Bronchial epithelial cell (primary cell): ENCODE results near the gene ACOT7. TPM values are rescaled to one million over a fixed set of nuclear protein-coding genes. Genes with fewer than 3 reads are reported as not detected.

Experiments
- DNase-seq: peaks from one replicate; pipeline ENCODE4 v3.0.0-alpha.2; 2010; ENCODE audit warnings: low read depth
- FAIRE-seq: peaks from 2 replicates; lab custom pipeline; 2011; peaks lifted over from hg19 to GRCh38; lab: Jason Lieb, UNC
- H3K27me3 ChIP-seq: 2 replicates; pipeline ENCODE4 v1.5.1; 2011; ENCODE audit warnings: low read length; ENCODE audit not compliant: control insufficient read depth, insufficient read depth
- H3K36me3 ChIP-seq: 2 replicates; pipeline ENCODE4 v1.5.1; 2011; ENCODE audit warnings: low read length; ENCODE audit not compliant: control insufficient read depth, insufficient read depth
- H3K4me3 ChIP-seq: 2 replicates; pipeline ENCODE4 v1.5.1; 2011; ENCODE audit warnings: mild to moderate bottlenecking, low read depth, low read length, control low read depth
- total RNA-seq: library from RNA; depleted of rRNA; stranded (reverse); fragments of >200 nt; gene quantifications from 2 replicates; pipeline ENCODE4 v1.2.1, GENCODE V29; 2014
- TF ChIP-seq, protein P1 (sequence below): IDR thresholded peaks from 2 replicates; pipeline ENCODE4 v1.5.1; 2011; ENCODE audit warnings: mild to moderate bottlenecking, moderate library complexity, low read length, control low read depth, inconsistent platforms; ENCODE audit not compliant: insufficient read depth, severe bottlenecking

ACOT7 gene
- total RNA-seq, 1 donor from 2014 or later, result 89.8 TPM

DNA sequence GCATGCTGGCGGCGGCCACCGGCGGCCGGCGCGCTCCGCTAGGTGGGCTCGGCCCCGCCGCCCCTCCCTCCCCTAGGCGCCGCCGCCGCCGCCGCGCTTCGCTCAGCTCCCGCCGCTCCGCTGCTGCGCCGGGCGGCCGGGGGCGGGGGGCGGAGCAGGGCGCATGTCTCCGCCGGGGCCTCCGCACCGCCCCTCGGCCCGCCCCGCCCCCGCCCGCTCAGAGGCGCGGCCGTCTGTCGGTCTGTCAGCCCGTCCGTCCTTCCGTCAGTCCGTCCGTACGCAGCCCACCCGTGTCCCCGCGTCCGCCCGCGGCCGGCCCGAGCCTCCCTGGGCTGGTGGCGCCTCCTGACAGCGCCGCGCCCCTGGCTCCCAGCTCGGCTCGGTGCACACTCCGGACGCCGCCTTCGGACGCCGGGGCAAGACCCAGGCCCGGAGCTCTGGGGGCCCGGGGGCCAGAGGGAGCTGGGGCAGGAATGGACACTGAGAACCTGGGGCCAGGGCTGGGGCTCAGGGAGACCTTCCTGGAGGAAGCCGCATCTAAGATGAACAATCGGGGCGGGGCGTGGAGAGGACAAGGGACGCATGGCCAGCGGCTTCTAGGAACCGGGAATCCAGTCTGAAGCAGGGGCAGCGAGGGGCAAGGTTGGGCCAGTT lies 132.5 kb downstream of the ACOT7 start, which contains the start of gene GPR153:
TSS of gene GPR153 (minus strand) at position 138 of the 654 bp plus-strand sequence. CDS start 6,193 bp downstream, outside the sequence.
- DNase-seq, result no peak
- no peaks in the 10 kb centered on the region for H3K27me3 ChIP-seq
- TF ChIP-seq, protein P1, sequence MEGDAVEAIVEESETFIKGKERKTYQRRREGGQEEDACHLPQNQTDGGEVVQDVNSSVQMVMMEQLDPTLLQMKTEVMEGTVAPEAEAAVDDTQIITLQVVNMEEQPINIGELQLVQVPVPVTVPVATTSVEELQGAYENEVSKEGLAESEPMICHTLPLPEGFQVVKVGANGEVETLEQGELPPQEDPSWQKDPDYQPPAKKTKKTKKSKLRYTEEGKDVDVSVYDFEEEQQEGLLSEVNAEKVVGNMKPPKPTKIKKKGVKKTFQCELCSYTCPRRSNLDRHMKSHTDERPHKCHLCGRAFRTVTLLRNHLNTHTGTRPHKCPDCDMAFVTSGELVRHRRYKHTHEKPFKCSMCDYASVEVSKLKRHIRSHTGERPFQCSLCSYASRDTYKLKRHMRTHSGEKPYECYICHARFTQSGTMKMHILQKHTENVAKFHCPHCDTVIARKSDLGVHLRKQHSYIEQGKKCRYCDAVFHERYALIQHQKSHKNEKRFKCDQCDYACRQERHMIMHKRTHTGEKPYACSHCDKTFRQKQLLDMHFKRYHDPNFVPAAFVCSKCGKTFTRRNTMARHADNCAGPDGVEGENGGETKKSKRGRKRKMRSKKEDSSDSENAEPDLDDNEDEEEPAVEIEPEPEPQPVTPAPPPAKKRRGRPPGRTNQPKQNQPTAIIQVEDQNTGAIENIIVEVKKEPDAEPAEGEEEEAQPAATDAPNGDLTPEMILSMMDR, result no peak
- FAIRE-seq, result no peak
- H3K4me3 ChIP-seq, result peak within 1 kb of the TSS; percentile 72
- H3K36me3 ChIP-seq, result peaks cover 7% of the 10 kb centered on the region

DNA sequence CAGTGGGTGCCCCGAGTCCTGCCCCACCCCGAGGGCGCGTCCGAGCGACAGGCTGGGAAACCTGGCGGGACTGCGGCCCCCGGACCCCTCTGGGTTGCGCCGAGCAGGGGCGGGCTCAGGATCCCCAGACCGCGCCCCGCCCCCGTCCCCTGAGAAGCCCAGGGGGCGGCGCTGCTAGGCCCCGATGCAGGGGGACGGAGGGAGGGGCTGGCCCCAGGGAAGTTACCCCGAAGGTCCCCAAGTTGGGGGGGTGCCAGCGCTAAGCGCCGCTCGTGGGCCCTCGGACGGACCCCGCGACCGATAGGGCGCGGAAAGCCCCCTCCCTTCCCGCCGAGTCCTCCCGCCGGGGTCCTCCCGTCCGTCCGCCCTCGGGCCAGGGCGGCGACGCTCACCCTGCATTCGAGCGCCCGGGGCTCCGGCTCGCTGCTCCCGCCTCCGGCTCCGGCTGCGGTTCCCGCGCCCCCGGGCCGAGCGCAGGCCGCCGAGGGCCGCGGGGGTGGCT lies 133.1 kb downstream of the ACOT7 start:
- TF ChIP-seq, protein P1, result no peak
- no peak for DNase-seq
- Histone ChIP-seq H3K4me3 (peak overlapping the region; percentile 72), H3K27me3 (no peaks in the 10 kb centered on the region), H3K36me3 (peaks cover 6% of the 10 kb centered on the region)
- FAIRE-seq, result no peak

DNA sequence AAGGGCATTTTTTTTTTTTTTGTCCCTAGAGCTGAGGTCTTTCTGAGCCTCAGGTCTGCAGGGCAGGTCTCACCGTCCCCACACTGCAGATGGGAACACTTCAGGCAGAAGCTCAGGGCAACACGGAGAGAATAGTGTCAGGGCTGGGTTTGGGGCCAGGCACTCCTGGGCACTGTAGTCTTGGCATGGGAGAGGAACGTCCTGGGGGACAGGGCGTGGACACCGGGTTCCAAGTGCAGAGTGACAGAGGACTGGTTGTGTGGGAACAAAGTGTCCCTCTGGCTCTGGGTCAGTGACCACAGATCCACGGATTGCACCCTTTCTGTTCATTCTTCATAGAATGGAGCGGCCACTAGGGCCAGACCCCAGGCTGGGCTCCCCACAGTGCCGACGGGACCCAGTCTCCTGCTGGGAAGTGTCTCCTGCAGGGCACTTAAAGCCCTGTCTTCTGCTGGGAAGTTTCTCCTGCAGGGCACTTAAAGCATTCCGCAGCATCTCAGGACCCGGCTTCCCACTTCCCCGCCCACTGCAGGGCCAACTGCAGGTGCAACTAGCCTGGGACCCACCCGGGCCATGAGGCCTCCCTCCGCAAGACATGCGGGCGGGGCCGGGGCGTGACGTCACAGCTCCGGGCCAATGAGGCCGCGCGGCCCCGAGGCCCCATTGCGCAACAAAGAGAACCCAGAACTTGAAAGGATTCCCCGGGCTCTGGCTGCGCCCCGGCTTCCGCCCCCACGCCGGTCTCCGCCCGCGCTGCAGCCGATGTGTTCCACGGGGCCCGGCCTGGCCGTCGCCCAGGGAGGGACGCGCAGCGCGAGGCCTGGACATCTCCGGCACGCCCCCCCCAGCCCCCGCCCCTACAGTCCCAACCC lies 133.8 kb downstream of the ACOT7 start:
- Histone ChIP-seq H3K27me3 (no peaks in the 10 kb centered on the region), H3K36me3 (peaks cover 5% of the 10 kb centered on the region), H3K4me3 (peak overlapping the region; percentile 72)
- TF ChIP-seq, protein P1, result no peak
- DNase-seq (peak; percentile 71), FAIRE-seq (no peak)

DNA sequence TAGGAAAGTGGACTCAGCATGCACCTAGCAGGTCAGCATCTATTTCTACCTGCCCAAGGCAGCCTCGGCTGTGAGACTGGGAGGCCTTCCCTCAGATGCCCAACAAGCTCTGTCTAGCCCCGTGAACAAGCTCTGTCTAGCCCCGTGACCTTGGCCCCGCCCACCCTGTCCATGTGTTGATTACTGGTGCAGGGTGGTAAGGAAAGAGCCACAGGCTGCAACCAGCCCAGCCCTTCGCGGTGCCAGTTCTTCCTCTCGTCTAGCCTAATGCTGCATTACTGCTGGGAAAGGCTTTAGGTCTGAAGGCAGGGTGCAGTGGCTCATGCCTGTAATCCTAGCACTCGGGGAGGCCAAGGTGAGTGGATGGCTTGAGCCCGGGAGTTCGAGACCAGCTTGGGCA lies 134.9 kb downstream of the ACOT7 start:
- H3K4me3 ChIP-seq, result no peak overlapping the region
- DNase-seq (peak; percentile 88), FAIRE-seq (peak; percentile 96)
- H3K27me3 ChIP-seq, result no peaks in the 10 kb centered on the region
- peaks cover 7% of the 10 kb centered on the region for H3K36me3 ChIP-seq
- TF ChIP-seq, protein P1, result no peak

DNA sequence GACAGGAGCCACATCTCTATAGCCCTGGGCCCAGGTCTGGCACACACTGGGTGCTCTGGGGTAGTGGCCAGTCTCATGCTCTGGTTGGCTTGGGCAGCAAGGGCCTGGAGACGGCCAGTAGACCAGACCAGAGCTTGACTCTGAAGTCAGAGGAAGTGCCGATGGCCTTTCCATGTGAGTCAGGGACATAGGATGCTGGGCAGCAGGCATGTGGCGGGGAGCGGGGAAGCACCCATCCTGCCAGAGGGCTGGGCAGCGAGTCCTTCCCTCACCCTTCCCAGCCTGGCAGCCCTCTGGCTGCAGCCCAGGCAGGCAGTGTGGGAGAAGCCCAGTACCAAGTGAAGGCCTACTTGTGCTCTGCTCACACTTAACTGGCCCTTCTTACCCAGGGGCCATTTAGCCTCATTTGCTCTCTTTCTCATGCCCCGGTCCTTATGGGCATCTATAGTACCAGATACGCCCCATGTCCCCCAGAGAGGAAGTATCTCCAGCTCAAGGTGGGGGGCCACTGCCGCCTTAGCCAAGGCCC lies 136.0 kb downstream of the ACOT7 start:
- Histone ChIP-seq H3K4me3 (no peak overlapping the region), H3K36me3 (peaks cover 14% of the 10 kb centered on the region), H3K27me3 (no peaks in the 10 kb centered on the region)
- no peak for FAIRE-seq
- TF ChIP-seq, protein P1, result no peak
- DNase-seq, result no peak
